Mucosa of descending colon (tissue), 3 donors: ENCODE measurements around the gene UBE3A. TPM values are rescaled to one million over a fixed set of nuclear protein-coding genes. Genes with fewer than 3 reads are reported as not detected.

Source experiments
- ATAC-seq: fragments of 200-7000 bp; cut with Tn5 transposase; one replicate; pipeline ENCODE4 v1.9.1; 2020; ENCODE audit warnings: mild to moderate bottlenecking, moderate library complexity
- DNase-seq, 3 donors: peaks; one replicate each; pipeline ENCODE4 v3.0.0-alpha.2; 2020
- H3K36me3 ChIP-seq: fragments of 200-600 bp; one replicate; pipeline ENCODE4 v1.8.0; 2021; ENCODE audit warnings: low read depth, mild to moderate bottlenecking
- H3K4me1 ChIP-seq: fragments of 200-600 bp; one replicate; pipeline ENCODE4 v1.8.0; 2021; ENCODE audit warnings: low read depth, mild to moderate bottlenecking
- H3K4me3 ChIP-seq: fragments of 200-600 bp; one replicate; pipeline ENCODE4 v1.8.0; 2021; ENCODE audit warnings: mild to moderate bottlenecking
- H3K9me3 ChIP-seq: fragments of 200-600 bp; one replicate; pipeline ENCODE4 v1.8.0; 2021; ENCODE audit warnings: mild to moderate bottlenecking
- CTCF ChIP-seq: fragments of 200-600 bp; IDR thresholded peaks from one replicate; pipeline ENCODE4 v1.8.0; 2022; ENCODE audit warnings: antibody characterized with exemption, mild to moderate bottlenecking
- intact Hi-C, 2 donors: fragments of 100-400 bp; cut with DNase I in 1 of 2; cut with micrococcal nuclease in 1 of 2; formaldehyde crosslinking; loops; one replicate each; pipeline versions ENCODE4 v1.11.0 to v1.11.1; 2022; cut with DNase I, micrococcal nuclease
- total RNA-seq, 3 donors: library from RNA; stranded (reverse); fragmentation: NEBNext Ultra II Directional in 2 of 3; extraction: Animal tissue kit (Norgen Biotek cat#: 25700) in 2 of 3; gene quantifications; one replicate each; pipeline versions ENCODE4 v1.2.1 to v1.2.4, GENCODE V29; 2021 to 2023
- donor health status: DM: no; HTN: no; CAD: no; lungs with moderate emphysema.
- donor health status: DM: no; HTN: no; CAD: no.
- donor health status: DM: no; HTN: yes; CAD: no.

Gene UBE3A
- total RNA-seq, 3 donors from 2014 or later = 85.4 to 151 (median 100) TPM

- Histone ChIP-seq H3K4me3 (peak overlapping the region; percentile 93), H3K4me1 (peaks cover 10% of the 10 kb centered on the region)
- intact Hi-C loops = no loop called here
Measured at GRCh38 chr15:25437777-25438600, 835 bp downstream of the UBE3A start.

GRCh38 chr15:25436707-25437106, 2.1 kb downstream of the UBE3A start:
- Histone ChIP-seq H3K9me3 (no peaks in the 10 kb centered on the region), H3K4me1 (peaks cover 23% of the 10 kb centered on the region), H3K36me3 (no peaks in the 10 kb centered on the region), H3K4me3 (no peak overlapping the region)
- intact Hi-C loops = no loop called here
- TF ChIP-seq CTCF = no peak
- DNase-seq = no peak
- no peak for ATAC-seq

More at GRCh38 chr15:25437777-25438600, 835 bp downstream of the UBE3A start:
- TF ChIP-seq CTCF = no peak
- DNase-seq (peak; percentile 62 to 79 (median 75)), ATAC-seq (peak; percentile 66)
- H3K9me3 ChIP-seq = no peaks in the 10 kb centered on the region
- H3K36me3 ChIP-seq = no peaks in the 10 kb centered on the region

- Histone ChIP-seq H3K36me3 (no peaks in the 10 kb centered on the region), H3K4me1 (peaks cover 25% of the 10 kb centered on the region), H3K9me3 (no peaks in the 10 kb centered on the region), H3K4me3 (no peak overlapping the region)
- no peak for TF ChIP-seq CTCF
- intact Hi-C loops = no loop called here
- DNase-seq (no peak), ATAC-seq (no peak)
Measured at GRCh38 chr15:25435474-25436243, 3.2 kb downstream of the UBE3A start.

GRCh38 chr15:25433118-25433865, 5.5 kb downstream of the UBE3A start:
- ATAC-seq (no peak), DNase-seq (no peak)
- H3K4me3 ChIP-seq = no peak overlapping the region
- TF ChIP-seq CTCF = no peak
- H3K9me3 ChIP-seq = no peaks in the 10 kb centered on the region
- no peaks in the 10 kb centered on the region for H3K36me3 ChIP-seq
- intact Hi-C loops = no loop called here
- peaks cover 28% of the 10 kb centered on the region for H3K4me1 ChIP-seq

GRCh38 chr15:25431836-25432561, 6.8 kb downstream of the UBE3A start:
- intact Hi-C loops = no loop called here
- DNase-seq (no peak), ATAC-seq (peak; percentile 68)
- no peak overlapping the region for H3K4me3 ChIP-seq
- H3K9me3 ChIP-seq = no peaks in the 10 kb centered on the region
- peaks cover 35% of the 10 kb centered on the region for H3K4me1 ChIP-seq
- H3K36me3 ChIP-seq = no peaks in the 10 kb centered on the region
- no peak for TF ChIP-seq CTCF
